ENCODE measurements around the gene HDAC4.

The HDAC4 gene

DNA sequence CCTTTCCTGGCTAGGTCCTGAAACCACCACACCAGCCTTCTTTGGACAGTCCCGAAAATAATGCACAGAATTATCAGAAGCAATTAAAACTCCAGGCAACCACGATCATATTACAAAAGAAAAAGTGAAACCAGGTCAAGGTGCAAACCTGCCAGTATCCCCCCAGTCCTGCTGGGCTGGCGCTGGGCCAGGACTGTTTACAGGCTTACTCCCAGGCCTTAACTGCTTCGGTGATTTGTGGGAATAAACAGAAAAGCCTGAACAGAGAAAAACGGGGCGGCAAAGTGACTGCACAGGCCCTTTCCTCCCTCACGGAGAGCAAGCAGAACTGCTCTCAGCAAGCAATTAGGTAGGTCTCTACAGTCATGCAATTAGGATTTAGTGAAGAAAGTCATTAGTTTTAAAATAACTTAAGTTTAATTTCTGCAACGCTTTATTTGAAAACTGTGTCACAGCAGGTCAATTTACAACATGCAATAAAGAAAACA, 1.3 kb downstream of the HDAC4 start (continued):
- TF ChIP-seq ZNF423 (tag by site-specific recombination; IDR thresholded peaks at IDR 0.05) (no peak), ZNF791 (tag by site-specific recombination; IDR thresholded peaks at IDR 0.05) (no peak), OVOL3 (tag by site-specific recombination; IDR thresholded peaks at IDR 0.05) (no peak), ZNF473 (tag by site-specific recombination; IDR thresholded peaks at IDR 0.05) (no peak), ZNF2 (tag by site-specific recombination; IDR thresholded peaks at IDR 0.05) (0 out of 2 replicates have a peak, but pooled peaks have one; percentile 62), WT1 (tag by site-specific recombination; IDR thresholded peaks at IDR 0.05) (0 out of 2 replicates have a peak, but pooled peaks have one; percentile 25), ZNF112 (tag by site-specific recombination; IDR thresholded peaks at IDR 0.05) (no peak), ZSCAN16 (tag by site-specific recombination; IDR thresholded peaks at IDR 0.05) (no peak), ZEB2 (tag by site-specific recombination; IDR thresholded peaks at IDR 0.05) (no peak), ZBTB7A (tag by site-specific recombination; IDR thresholded peaks at IDR 0.05; ENCODE audit: low read depth) (no peak), ZNF341 (tag by site-specific recombination; IDR thresholded peaks at IDR 0.05; ENCODE audit: low read depth) (0 out of 2 replicates have a peak, but pooled peaks have one; percentile 5), ZNF529 (tag by site-specific recombination; IDR thresholded peaks at IDR 0.05; ENCODE audit: insufficient replicate concordance) (no peak), GLIS1 (tag by site-specific recombination; IDR thresholded peaks at IDR 0.05) (no peak), ZNF391 (tag by site-specific recombination; IDR thresholded peaks at IDR 0.05; ENCODE audit: borderline replicate concordance, low read depth) (no peak), ZNF48 (tag by site-specific recombination; IDR thresholded peaks at IDR 0.05) (no peak), ZIC2 (tag by site-specific recombination; IDR thresholded peaks at IDR 0.05) (peak; percentile 84), ZFP37 (tag by site-specific recombination; IDR thresholded peaks at IDR 0.05) (no peak), ZNF248 (tag by site-specific recombination; IDR thresholded peaks at IDR 0.05) (no peak), ZNF664 (tag by site-specific recombination; IDR thresholded peaks at IDR 0.05) (no peak), ZNF146 (tag by site-specific recombination; IDR thresholded peaks at IDR 0.05) (no peak)
- TF ChIP-seq, protein P1, sequence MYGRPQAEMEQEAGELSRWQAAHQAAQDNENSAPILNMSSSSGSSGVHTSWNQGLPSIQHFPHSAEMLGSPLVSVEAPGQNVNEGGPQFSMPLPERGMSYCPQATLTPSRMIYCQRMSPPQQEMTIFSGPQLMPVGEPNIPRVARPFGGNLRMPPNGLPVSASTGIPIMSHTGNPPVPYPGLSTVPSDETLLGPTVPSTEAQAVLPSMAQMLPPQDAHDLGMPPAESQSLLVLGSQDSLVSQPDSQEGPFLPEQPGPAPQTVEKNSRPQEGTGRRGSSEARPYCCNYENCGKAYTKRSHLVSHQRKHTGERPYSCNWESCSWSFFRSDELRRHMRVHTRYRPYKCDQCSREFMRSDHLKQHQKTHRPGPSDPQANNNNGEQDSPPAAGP (tag by site-specific recombination; IDR thresholded peaks at IDR 0.05): no peak
- TF ChIP-seq, protein P2, sequence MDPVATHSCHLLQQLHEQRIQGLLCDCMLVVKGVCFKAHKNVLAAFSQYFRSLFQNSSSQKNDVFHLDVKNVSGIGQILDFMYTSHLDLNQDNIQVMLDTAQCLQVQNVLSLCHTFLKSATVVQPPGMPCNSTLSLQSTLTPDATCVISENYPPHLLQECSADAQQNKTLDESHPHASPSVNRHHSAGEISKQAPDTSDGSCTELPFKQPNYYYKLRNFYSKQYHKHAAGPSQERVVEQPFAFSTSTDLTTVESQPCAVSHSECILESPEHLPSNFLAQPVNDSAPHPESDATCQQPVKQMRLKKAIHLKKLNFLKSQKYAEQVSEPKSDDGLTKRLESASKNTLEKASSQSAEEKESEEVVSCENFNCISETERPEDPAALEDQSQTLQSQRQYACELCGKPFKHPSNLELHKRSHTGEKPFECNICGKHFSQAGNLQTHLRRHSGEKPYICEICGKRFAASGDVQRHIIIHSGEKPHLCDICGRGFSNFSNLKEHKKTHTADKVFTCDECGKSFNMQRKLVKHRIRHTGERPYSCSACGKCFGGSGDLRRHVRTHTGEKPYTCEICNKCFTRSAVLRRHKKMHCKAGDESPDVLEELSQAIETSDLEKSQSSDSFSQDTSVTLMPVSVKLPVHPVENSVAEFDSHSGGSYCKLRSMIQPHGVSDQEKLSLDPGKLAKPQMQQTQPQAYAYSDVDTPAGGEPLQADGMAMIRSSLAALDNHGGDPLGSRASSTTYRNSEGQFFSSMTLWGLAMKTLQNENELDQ (tag by site-specific recombination; IDR thresholded peaks at IDR 0.05; ENCODE audit: low read depth): no peak
- TF ChIP-seq, protein P3, sequence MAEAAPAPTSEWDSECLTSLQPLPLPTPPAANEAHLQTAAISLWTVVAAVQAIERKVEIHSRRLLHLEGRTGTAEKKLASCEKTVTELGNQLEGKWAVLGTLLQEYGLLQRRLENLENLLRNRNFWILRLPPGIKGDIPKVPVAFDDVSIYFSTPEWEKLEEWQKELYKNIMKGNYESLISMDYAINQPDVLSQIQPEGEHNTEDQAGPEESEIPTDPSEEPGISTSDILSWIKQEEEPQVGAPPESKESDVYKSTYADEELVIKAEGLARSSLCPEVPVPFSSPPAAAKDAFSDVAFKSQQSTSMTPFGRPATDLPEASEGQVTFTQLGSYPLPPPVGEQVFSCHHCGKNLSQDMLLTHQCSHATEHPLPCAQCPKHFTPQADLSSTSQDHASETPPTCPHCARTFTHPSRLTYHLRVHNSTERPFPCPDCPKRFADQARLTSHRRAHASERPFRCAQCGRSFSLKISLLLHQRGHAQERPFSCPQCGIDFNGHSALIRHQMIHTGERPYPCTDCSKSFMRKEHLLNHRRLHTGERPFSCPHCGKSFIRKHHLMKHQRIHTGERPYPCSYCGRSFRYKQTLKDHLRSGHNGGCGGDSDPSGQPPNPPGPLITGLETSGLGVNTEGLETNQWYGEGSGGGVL (tag by site-specific recombination; IDR thresholded peaks at IDR 0.05): peak; percentile 32; the same call in 1 of the 2 replicates
- TF ChIP-seq, protein P4, sequence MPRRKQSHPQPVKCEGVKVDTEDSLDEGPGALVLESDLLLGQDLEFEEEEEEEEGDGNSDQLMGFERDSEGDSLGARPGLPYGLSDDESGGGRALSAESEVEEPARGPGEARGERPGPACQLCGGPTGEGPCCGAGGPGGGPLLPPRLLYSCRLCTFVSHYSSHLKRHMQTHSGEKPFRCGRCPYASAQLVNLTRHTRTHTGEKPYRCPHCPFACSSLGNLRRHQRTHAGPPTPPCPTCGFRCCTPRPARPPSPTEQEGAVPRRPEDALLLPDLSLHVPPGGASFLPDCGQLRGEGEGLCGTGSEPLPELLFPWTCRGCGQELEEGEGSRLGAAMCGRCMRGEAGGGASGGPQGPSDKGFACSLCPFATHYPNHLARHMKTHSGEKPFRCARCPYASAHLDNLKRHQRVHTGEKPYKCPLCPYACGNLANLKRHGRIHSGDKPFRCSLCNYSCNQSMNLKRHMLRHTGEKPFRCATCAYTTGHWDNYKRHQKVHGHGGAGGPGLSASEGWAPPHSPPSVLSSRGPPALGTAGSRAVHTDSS (tag by site-specific recombination; IDR thresholded peaks at IDR 0.05): no peak
- TF ChIP-seq, protein P5, sequence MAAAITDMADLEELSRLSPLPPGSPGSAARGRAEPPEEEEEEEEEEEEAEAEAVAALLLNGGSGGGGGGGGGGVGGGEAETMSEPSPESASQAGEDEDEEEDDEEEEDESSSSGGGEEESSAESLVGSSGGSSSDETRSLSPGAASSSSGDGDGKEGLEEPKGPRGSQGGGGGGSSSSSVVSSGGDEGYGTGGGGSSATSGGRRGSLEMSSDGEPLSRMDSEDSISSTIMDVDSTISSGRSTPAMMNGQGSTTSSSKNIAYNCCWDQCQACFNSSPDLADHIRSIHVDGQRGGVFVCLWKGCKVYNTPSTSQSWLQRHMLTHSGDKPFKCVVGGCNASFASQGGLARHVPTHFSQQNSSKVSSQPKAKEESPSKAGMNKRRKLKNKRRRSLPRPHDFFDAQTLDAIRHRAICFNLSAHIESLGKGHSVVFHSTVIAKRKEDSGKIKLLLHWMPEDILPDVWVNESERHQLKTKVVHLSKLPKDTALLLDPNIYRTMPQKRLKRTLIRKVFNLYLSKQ (tag by site-specific recombination; IDR thresholded peaks at IDR 0.05; ENCODE audit: borderline replicate concordance): no peak
- TF ChIP-seq, protein P6, sequence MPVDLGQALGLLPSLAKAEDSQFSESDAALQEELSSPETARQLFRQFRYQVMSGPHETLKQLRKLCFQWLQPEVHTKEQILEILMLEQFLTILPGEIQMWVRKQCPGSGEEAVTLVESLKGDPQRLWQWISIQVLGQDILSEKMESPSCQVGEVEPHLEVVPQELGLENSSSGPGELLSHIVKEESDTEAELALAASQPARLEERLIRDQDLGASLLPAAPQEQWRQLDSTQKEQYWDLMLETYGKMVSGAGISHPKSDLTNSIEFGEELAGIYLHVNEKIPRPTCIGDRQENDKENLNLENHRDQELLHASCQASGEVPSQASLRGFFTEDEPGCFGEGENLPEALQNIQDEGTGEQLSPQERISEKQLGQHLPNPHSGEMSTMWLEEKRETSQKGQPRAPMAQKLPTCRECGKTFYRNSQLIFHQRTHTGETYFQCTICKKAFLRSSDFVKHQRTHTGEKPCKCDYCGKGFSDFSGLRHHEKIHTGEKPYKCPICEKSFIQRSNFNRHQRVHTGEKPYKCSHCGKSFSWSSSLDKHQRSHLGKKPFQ (tag by site-specific recombination; IDR thresholded peaks at IDR 0.05): no peak
